ENCODE data around the gene FOXK2. TPM values are rescaled to one million over a fixed set of nuclear protein-coding genes. Genes with fewer than 3 reads are reported as not detected.
A peak's percentile ranks its signal among the peaks of the same experiment; 100 is the strongest.

FOXK2 gene
- total RNA-seq, 4 donors from 2014 or later = 40.6 to 67.7 (median 61.1) TPM

DNA sequence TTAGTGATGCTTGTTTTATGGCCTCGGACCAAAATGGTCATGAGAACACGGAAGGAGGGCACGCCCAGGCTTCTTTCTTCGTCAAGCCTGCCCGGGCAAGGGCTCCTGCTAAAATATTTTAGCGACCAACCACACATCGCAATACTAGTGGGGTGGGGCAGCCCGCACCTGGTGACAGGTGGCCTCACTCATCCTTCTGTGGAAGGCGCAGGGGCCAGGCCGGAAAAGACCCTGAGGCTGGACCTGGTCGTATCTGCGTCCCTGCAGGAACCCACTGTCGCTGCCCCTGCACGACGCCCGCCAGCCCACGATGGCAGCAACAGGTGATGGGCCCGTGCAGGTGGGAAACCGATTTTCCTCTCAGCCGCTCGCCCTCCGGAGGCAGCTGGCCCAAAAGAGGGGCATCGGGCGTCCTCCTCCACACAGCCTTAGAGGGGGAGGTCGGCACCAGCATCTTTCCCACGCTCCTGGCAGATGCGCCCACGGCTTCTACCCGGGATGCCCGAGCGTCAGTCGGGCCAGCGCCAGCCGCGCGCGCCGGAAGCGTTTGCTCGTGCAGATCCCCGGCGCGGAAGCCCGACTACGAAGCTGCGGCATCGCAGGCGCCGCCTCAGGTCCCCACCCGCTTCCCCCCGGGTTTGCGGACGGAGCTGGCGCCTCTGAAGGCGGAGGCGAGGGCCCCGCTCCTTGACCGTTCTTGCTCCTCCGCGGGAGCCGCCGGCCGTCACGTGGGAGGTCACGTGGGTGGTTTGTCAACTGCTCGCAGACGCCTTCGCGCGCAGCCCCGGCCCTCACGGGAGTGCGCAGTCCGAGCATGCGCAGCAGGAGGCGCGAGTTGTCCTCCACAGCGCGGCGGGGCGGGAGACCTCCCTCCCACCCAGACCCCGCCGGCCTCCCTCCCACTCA is 22.8 kb upstream of the FOXK2 start:
- peak overlapping the region; percentile 73 to 94 (median 86) for H3K27ac ChIP-seq
- H3K36me3 ChIP-seq = no peaks in the 10 kb centered on the region
- peak overlapping the region; percentile 51 to 79 (median 64) for H3K4me3 ChIP-seq
- peak; percentile 56 to 60 for TF ChIP-seq POLR2A (IDR thresholded peaks at IDR 0.05)
- TF ChIP-seq, protein P1, sequence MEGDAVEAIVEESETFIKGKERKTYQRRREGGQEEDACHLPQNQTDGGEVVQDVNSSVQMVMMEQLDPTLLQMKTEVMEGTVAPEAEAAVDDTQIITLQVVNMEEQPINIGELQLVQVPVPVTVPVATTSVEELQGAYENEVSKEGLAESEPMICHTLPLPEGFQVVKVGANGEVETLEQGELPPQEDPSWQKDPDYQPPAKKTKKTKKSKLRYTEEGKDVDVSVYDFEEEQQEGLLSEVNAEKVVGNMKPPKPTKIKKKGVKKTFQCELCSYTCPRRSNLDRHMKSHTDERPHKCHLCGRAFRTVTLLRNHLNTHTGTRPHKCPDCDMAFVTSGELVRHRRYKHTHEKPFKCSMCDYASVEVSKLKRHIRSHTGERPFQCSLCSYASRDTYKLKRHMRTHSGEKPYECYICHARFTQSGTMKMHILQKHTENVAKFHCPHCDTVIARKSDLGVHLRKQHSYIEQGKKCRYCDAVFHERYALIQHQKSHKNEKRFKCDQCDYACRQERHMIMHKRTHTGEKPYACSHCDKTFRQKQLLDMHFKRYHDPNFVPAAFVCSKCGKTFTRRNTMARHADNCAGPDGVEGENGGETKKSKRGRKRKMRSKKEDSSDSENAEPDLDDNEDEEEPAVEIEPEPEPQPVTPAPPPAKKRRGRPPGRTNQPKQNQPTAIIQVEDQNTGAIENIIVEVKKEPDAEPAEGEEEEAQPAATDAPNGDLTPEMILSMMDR (IDR thresholded peaks at IDR 0.05) = peak in 1 of 6 experiments; percentile 25
- no peaks in the 10 kb centered on the region for H3K9me3 ChIP-seq
- H3K27me3 ChIP-seq = no peaks in the 10 kb centered on the region
- DNase-seq = peak; percentile 97 to 98 (median 98)
- peaks cover 5 to 21% (median 6%) of the 10 kb centered on the region in 4 donors for H3K4me1 ChIP-seq

DNA sequence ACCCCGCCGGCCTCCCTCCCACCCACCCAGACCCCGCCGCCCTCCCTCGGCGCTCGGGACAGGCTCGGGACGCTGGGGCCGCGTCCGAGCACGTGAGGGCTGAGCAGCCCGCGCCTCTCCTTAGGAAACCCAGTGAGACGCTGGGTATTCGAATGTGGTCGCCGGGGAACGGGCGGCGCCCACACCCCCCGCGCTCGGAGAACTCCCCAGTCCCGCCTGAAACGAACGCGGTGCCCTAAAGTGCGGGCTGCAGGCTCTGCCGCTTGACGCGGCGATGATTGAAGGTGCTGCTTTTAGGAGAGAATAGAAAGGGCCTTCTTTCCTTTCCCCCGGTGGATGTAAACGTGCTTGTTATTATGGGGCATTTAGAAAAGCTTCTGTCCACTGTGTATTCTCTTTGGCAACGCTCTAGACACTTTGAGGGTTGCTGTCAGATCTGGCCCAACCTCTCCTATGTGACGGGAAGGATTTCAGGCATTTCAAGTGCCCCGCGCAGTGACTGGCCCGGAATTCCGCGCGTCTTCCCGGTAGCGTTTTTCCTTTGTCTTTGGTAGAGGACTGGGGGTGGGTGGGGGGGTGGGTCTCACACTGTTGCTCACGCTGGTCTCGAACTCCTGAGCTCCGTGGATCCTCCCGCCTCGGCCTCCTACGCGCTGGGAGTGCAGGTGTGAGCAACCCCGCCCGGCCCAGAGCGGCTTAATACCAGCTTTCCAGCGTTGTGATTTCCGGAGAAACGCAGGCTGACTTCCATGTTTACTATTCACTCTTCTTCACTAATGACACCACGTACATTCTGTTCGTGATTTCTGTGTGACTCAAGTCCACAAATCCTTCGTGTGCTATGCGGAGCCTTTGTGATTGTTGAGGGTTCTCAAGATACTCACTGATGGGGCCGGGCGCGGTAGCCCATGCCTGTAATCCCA is 21.8 kb upstream of the FOXK2 start:
- TF ChIP-seq POLR2A (IDR thresholded peaks at IDR 0.05) = no peak
- TF ChIP-seq, protein P1 (IDR thresholded peaks at IDR 0.05) = no peak
- H3K4me1 ChIP-seq = peaks cover 5 to 21% (median 6%) of the 10 kb centered on the region in 4 donors
- H3K4me3 ChIP-seq = peak overlapping the region; percentile 51 to 79 (median 64)
- no peaks in the 10 kb centered on the region for H3K9me3 ChIP-seq
- H3K36me3 ChIP-seq = no peaks in the 10 kb centered on the region
- H3K27ac ChIP-seq = peak overlapping the region; percentile 73 to 94 (median 86)
- H3K27me3 ChIP-seq = no peaks in the 10 kb centered on the region
- DNase-seq = peak in 2 of 3 donors; percentile 42 to 69

DNA sequence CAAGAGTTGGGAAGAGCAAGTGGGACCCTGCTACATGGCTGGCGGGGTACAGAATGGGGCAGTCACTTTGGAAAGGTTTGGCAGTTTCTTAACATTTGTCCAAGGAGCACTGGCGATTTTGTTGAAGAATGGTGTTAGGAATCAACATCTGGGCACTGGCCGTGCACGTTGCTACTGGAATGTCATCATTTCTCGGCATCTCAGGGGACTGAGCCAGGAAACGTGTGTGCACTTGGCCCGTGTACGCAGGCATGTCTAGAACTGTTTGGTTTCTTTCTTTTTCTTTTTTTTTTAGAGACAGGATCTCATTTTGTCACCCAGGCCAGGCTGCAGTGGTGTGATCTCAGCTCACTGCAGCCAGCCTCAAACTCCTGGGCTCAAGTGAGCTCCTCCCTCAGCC is 17.3 kb upstream of the FOXK2 start:
- Histone ChIP-seq H3K4me1 (peaks cover 0 to 15% (median 3%) of the 10 kb centered on the region in 4 donors), H3K27me3 (no peaks in the 10 kb centered on the region), H3K9me3 (no peaks in the 10 kb centered on the region), H3K27ac (no peak overlapping the region), H3K4me3 (no peak overlapping the region), H3K36me3 (no peaks in the 10 kb centered on the region)
- TF ChIP-seq POLR2A (IDR thresholded peaks at IDR 0.05) = no peak
- TF ChIP-seq, protein P1 (IDR thresholded peaks at IDR 0.05) = no peak
- no peak for DNase-seq

DNA sequence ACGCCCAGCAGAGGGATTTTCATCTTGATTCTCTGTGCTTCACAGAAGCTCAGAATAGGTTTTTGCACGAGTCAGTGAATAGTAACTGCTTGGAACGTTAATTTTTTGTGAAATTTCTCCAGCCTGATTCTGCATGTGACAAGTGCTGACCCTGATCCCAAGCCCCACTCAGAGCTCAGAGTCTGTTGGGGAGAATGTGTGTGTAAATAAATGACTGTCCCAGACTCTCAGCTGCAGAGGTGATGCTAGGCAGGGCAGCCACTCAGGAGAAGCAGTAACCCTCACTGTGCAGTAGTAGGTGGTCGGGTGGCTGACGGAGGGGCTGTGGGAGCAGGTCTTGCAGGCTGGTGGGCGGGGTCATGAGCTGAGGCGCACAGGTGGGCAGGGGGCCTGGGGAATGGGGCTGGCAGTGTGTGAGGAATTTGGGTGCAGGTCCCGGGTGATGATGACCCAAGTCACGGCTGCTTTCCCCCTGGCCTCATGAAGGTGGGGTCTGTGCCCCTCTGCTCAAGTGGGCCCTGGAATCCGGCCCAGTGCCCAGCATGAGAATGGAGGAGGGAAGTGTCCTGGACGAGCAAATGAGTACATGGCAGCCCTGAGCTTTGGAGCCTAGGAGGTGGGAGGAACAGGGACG is 16.3 kb upstream of the FOXK2 start:
- H3K9me3 ChIP-seq = no peaks in the 10 kb centered on the region
- DNase-seq = no peak
- peaks cover 0 to 10% (median under 1%) of the 10 kb centered on the region in 4 donors for H3K4me1 ChIP-seq
- TF ChIP-seq, protein P1 (IDR thresholded peaks at IDR 0.05) = no peak
- TF ChIP-seq POLR2A (IDR thresholded peaks at IDR 0.05) = no peak
- no peaks in the 10 kb centered on the region for H3K27me3 ChIP-seq
- H3K27ac ChIP-seq = no peak overlapping the region
- no peaks in the 10 kb centered on the region for H3K36me3 ChIP-seq
- no peak overlapping the region for H3K4me3 ChIP-seq

DNA sequence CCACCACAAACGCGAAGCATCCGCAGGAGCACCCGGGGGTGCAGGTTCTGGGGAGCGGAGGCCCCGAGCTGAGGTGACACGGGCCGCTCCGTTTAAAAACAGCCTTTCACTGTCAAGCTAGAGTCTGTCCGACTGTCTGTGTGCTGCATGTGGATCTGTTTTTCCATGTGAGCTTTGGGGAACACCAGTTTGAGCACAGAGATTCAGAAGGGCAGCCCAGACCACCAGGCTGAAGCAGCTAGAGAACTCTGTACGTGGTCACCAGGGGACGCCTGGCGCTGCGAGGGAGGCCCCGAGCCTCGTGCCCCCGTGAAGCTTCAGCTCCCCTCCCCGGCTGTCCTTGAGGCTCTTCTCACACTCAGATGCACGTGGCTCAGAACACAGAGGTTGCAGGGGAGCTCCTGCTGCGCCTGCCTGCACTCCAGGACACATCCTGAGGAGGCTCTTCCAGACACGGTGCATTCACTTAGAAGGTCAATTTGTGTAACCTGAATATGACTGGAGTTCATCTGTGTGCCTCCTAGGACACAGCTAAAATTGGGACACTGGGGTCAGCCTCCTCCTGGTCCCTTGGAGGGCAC is 15.7 kb upstream of the FOXK2 start:
- Histone ChIP-seq H3K9me3 (no peaks in the 10 kb centered on the region), H3K4me3 (no peak overlapping the region), H3K27ac (no peak overlapping the region), H3K27me3 (no peaks in the 10 kb centered on the region), H3K4me1 (peaks cover 0 to 9% (median 0%) of the 10 kb centered on the region in 4 donors), H3K36me3 (no peaks in the 10 kb centered on the region)
- TF ChIP-seq, protein P1 (IDR thresholded peaks at IDR 0.05) = no peak
- TF ChIP-seq POLR2A (IDR thresholded peaks at IDR 0.05) = no peak
- DNase-seq = no peak
